ENCODE results near the gene TBX10.
"Not testable (repeated sequence)": the region's sequence is repeated elsewhere in the genome, so short reads cannot be mapped to it uniquely, and the experiment has no call there.

TBX10 gene

GRCh38 chr11:67663532-67664212, 24.1 kb upstream of the TBX10 start:
- DNase-seq, result no peak

DNA sequence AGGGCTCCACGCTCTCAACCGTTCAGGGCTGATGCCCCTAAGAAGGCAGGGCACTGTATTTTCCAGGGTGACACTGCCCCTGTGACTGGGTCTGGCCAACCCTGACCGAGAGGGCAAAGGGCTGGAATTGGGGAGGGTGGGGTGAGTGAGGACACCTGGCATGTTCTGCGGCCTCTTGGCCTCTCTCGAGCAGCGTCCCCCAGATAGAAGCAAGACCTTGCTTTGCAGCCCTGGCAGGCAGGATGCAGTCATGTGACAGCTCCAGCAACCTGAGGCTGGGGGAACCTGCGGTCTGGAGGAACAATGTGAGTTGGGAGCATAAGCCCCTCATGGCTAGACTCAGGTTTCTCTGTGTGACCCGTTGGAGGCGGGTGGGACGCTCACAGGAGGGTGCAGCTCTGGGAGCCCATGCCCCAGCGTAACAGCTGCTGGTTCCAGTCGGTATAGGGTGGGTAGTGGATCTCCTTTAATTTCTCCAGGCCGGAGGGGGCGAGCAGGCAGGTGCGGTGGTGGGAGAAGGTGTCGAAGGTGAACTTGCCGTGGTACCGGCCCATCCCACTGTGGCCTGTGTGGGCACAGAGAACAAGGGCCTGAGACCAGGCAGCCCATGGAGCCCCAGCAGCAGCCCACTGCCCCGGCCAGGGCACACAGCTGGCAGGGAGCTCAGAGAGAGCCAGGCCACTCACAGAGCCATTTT, 23.4 kb upstream of the TBX10 start:
- DNase-seq, result no peak

GRCh38 chr11:67662142-67662834, 22.7 kb upstream of the TBX10 start:
- DNase-seq, result no peak

DNA sequence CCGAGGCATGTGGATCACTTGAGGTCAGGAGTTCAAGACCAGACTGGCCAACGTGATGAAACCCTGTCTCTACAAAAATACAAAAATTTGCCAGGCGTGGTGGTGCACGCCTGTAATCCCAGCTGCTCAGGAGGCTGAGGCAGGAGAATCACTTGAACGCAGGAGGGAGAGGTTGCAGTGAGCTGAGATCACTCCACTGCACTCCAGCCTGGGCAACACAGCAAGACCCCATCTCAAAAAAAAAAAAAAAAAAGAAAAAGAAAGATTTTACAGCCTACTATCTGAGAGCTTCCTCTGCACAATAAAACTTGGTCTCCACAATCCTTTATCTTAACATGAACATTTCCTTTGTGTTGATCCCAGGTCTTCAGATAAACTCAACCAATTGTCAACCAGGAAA, 21.2 kb upstream of the TBX10 start:
- DNase-seq, result not testable (repeated sequence)

DNA sequence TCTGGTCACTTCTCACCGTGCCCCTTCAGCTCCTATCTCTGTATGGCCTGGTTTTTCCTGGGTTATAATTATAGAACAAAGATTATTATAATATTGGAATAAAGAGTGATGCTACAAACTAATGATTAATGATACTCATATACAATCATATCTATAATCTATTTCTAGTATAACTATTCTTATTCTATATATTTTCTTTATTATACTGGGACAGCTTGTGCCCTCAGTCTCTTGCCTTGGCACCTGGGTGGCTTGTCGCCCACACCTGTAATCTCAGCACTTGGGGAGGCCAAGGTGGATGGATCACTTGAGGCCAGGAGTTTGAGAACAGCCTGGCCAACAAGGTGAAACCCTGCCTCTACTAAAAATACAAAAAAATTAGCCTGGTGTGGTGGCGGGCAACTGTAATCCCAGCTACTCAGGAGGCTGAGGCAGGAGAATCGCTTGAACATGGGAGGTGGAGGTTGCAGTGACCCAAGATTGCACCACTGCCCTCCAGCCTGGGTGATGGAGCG, 20.1 kb upstream of the TBX10 start:
- DNase-seq, result not testable (repeated sequence)

- no peak for DNase-seq
Observed at GRCh38 chr11:67657300-67657699, 17.7 kb upstream of the TBX10 start.

DNA sequence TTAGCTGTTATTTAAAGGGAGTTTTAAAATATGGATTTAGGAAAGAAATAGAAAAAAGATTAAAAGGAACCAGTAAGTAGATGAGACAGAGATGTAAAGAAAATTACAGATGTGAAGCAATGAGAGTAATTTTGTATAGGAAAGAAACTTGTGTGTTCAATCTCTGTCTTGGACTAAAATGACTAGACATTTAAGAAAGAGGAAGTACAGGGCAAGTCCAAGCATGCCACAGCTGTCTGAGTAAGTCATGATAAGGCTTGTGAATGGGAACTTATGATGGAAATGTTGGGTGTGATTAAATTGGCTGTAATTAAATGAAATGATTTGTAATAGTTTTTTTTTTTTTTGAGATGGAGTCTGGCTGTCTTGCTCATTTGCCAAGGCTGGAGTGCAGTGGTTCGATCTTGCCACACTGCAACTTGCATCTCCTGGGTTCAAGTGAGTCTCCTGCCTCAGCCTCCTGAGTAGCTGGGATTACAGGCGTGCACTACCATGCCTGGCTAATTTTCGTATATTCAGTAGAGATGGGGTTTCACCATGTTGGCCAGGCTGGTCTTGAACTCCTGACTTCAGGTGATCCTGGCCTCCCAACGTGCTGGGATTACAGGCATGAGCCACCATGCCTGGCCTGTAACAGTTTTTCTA, 16.8 kb upstream of the TBX10 start:
- no peak for DNase-seq

GRCh38 chr11:67654225-67654624, 14.7 kb upstream of the TBX10 start:
- no peak for DNase-seq

- DNase-seq, result no peak
Observed at GRCh38 chr11:67652965-67653845, 13.6 kb upstream of the TBX10 start.

DNA sequence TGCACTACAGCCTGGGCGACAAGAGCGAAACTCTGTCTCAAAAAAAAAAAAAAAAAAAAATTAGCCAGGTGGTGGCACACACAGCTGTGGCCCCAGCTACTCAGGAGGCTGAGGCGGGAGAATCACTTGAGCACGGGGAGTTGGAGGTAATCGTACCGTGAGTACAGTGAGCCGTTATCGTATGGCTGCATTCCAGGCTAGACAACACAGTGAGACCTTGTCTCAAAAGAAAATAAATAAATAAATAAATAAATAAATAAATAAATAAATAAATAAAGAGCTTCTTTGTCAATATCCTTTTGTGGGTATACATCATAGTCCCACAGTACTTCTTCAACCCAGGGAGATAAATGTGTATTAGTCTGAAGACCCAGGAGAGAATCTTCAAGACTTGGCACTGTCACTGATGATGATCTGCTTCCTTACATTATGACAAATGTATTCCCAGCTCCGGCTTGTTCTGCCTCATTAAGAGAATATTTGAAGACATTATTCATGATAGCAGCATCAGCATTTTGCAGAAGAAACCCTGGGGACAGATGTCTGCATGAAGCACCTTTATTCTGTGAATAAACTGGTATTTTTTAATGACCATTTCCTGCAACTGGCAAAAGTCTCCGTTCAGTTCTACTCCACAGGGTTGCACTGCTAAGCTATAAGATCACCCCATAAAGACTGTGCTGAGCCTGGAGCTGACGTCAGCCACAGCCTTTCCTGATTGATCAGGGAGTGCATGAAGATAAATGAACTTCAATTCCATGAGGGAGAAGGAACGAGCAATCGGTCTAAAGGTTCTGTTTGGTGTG, 12.6 kb upstream of the TBX10 start:
- DNase-seq, result no peak

DNA sequence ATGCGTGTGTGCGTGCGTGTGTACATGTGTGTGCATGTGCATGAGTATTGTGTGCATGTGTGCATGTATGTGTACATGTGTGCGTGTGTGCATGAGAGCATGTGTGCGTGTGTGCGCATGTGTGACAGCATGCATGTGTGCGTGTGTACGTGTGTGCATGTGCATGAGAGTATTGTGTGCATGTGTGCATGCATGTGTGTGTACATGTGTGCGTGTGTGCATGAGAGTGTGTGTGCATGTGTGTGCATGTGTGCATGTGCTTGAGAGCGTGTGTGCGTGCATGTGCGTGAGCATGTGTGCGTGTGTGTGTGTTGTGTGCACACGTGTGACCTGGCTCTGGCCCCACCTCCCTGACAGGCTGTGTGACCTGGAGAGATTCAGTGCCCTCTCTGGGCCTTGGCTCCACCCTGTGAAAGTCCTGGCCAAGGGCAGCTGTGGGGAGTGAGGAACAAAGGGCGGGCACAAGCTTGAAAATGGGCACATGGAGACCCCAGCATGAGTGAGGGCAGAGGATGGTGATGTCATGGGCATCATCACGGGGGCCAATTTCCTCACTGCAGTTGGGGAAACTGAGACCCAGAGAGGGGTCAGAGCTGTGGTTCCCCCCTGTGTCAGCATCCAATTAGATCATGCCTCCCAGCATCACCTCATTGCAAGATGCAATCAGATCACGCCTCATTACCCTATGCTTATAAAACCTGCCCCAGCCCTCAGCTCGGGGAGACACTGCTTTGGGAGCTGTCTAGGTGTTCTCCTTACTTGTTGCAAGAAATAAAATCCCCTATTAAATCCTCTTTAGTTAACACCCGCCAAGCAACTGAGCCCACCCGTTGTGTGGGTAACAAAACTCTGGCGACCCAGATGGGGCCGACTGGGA, 10.3 kb upstream of the TBX10 start:
- no peak for DNase-seq

DNA sequence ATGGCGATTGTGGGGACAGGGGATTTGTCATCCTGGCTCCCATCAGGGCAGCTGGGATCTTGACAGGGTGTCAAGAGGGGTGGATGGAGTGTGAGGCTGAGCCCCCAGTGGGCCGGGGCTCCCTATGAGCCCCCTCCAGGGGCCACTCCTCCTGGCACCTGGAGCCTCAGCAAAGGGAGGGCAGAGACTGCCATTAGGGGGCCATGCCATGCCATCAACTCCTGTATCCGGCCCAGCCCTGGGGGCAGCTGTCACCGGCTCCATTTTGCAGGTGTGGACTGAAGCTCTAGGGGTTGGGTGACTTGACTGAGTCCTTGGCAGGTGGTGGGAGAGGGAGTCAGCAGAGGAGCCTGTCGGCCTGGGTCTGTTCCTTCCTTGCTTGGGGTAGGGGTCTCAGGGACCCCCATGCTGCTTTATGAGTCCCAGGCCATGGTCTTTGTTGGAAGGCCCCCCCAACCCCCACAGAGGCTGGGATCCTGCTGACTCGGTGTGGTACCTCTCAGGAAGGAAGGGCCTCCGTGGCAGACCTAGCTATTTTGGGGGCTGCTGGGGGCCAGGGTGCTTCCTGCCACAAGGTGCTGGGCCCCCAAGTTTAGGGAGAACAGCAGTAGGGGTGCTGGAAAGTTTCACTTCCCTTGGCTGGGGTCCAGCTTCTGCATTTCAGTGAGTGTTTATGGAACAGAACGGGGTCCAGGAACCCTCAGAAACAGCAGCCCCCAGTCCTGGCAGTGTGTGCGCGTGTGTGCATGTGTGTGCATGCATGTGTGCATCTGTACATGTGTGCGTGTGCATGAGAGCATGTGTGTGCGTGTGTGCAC, 9.4 kb upstream of the TBX10 start:
- DNase-seq, result no peak

DNA sequence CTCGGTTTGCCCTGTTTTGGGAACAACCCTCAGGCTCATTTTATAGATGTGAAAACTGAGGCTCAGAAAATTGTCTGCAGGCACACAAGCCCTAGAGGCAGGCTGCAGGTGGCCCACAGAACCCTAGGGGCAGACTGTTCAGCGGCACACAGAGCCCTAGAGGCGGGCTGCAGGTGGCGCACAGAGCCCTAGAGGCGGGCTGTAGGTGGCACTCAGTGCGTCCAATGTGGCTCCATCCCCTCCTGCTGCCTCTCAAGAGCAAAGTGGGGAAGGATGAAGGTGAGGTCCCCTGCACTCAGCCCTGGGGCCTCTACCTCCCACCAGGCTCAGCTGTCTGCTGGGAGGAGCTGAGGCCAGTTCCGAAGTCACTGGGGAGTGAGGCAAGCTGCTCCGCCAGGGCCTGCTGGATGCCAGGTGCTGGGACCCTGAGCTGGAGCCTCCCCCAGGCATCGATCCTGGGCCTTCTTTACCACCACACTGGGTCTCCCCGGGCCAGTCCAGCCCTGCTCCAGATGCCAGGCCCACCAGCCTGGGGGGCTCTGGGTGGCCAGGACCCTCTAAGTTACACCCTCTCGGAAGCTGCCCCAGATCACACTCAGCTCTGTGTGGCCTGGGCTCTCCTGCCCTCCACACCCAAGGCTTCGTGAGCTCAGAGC, 8.7 kb upstream of the TBX10 start:
- DNase-seq, result peak; percentile 53

DNA sequence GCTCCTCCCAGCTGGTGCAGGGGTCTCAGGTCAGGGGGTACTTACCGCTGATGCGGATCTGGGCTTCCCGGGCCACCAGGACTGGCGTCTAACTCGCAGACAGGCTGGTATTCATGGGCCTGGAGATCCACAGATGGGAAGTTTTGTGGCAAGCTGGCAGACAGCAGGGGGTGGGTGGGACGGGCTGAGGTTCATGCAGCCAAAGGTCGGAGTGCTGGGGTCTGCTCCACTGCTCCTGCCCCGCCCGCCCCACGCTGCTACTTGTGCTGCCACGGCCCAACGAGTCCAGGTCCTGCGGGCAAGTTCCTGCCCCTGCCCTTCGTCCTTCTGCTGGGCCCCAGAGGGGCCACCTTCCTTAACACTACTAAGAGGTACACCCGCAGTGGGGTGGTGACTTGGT, 7.9 kb upstream of the TBX10 start:
- no peak for DNase-seq

DNA sequence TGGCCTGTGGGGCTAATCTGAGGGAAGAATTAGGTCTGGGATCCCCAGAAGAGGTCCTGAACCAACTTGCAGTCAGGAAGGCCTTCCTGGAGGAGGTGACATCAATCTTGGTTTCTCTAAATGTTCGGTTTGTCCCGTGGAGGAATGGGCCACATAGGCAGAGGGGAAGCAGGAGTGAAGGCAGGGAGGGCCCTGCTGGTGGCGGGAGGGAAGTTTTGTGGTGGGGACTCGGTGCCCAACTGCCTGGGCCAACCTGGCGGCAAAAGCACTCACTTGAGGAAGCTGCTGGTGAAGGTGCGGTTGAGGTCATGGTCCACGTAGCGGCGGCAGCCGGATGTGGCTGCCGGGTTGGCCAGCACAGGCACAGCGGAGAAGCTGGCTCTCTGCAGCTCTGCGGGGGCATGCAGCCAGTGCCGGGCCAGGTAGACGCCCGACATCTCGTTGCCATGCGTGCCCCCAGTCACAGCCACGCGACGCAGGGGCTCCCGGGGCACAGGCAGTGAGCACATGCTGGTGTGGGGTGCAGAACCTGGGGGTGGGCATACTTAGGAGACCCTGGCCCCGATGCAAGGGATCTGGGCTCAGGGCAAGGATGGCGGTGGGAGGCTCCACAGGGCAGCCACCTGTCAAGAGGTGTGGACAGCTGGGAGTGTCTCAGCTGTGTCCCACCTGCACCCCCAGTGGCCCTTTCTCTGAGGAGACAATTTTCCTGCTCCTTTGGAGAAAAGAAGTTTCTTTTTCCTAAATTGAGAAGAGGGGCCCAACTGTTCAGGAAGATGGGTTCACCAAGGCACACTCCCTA, 7.2 kb upstream of the TBX10 start:
- no peak for DNase-seq

- no peak for DNase-seq
Observed at GRCh38 chr11:67645521-67646461, 6.2 kb upstream of the TBX10 start.

Measured in NCI-H1436 (cell line).